ENCODE data around the gene SLC29A2. TPM values are rescaled to one million over a fixed set of nuclear protein-coding genes. Genes with fewer than 3 reads are reported as not detected.

The SLC29A2 gene
- total and polyA plus RNA-seq, 2 of the 8 experiments (the other 6 are each of a cell fraction or from before 2014, with no cell fraction given) = 29.3 to 31.6 TPM

- TF ChIP-seq USF2 (IDR thresholded peaks at IDR 0.05; ENCODE audit: low read length) (no peak), CEBPB (IDR thresholded peaks at IDR 0.05; ENCODE audit: low read depth, low read length) (no peak), TBP (IDR thresholded peaks at IDR 0.05; ENCODE audit: low read depth, low read length) (peak; percentile 89), SP1 (IDR thresholded peaks at IDR 0.05; ENCODE audit: low read depth, low read length) (no peak), SIN3A (conservative IDR thresholded peaks at IDR 0.05 in 1 of 2, IDR thresholded peaks at IDR 0.05 in 1 of 2; ENCODE audit: low read depth in 1 of 2, low read length in 2 of 2) (peak; percentile 87 to 99; a peak in 3 of 4 replicates), BCL11A (IDR thresholded peaks at IDR 0.05; ENCODE audit: low read depth in 2 of 2, low read length in 2 of 2) (no peak), HDAC2 (IDR thresholded peaks at IDR 0.05; ENCODE audit: borderline replicate concordance in 1 of 2, low read depth in 2 of 2, low read length in 2 of 2) (0 out of 4 replicates have a peak, but pooled peaks of 1 of the 2 experiments have one; percentile 73), CHD7 (IDR thresholded peaks at IDR 0.05; ENCODE audit: insufficient replicate concordance, low read length) (no peak)
Measured at GRCh38 chr11:66344550-66345315, 26.8 kb downstream of the SLC29A2 start, which contains the start of gene BRMS1 (continued).
